Measurements from ENCODE around the gene LPGAT1. TPM values are rescaled to one million over a fixed set of nuclear protein-coding genes. Genes with fewer than 3 reads are reported as not detected.
"Not testable (repeated sequence)": the region's sequence is repeated elsewhere in the genome, so short reads cannot be mapped to it uniquely, and the experiment has no call there.

The LPGAT1 gene
- total RNA-seq, 1 experiment from 2014 or later = 41.7 TPM

- intact Hi-C loops (cut with micrococcal nuclease) = no loop called here
- no peaks in the 10 kb centered on the region for H3K4me1 ChIP-seq (ENCODE audit: insufficient read depth, low read length)
- H3K79me2 ChIP-seq (ENCODE audit: low read length) = no peaks in the 10 kb centered on the region
- CTCF ChIA-PET = no interaction called here
- ATAC-seq = no peak
- no peaks in the 10 kb centered on the region for H4K20me1 ChIP-seq (ENCODE audit: low read length)
- no peak overlapping the region for H2AFZ ChIP-seq (ENCODE audit: low read length)
- no peak overlapping the region for H3K9ac ChIP-seq (ENCODE audit: low read length)
- no peaks in the 10 kb centered on the region for H3K9me2 ChIP-seq (replicated peaks; ENCODE audit: low read length)
- H3K4me3 ChIP-seq (ENCODE audit: low read length) = no peak overlapping the region
- H3F3A ChIP-seq (ENCODE audit: low read length, unreplicated experiment) = no peaks in the 10 kb centered on the region
- TF ChIP-seq, protein P1, sequence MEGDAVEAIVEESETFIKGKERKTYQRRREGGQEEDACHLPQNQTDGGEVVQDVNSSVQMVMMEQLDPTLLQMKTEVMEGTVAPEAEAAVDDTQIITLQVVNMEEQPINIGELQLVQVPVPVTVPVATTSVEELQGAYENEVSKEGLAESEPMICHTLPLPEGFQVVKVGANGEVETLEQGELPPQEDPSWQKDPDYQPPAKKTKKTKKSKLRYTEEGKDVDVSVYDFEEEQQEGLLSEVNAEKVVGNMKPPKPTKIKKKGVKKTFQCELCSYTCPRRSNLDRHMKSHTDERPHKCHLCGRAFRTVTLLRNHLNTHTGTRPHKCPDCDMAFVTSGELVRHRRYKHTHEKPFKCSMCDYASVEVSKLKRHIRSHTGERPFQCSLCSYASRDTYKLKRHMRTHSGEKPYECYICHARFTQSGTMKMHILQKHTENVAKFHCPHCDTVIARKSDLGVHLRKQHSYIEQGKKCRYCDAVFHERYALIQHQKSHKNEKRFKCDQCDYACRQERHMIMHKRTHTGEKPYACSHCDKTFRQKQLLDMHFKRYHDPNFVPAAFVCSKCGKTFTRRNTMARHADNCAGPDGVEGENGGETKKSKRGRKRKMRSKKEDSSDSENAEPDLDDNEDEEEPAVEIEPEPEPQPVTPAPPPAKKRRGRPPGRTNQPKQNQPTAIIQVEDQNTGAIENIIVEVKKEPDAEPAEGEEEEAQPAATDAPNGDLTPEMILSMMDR (conservative IDR thresholded peaks at IDR 0.05; ENCODE audit: low read depth, low read length) = no peak
- TF ChIP-seq EZH2 (IDR thresholded peaks at IDR 0.05; ENCODE audit: low read length, unreplicated experiment) (no peak), EZH2phosphoT487 (IDR thresholded peaks at IDR 0.05; ENCODE audit: borderline replicate concordance, low read length) (no peak)
- no peaks in the 10 kb centered on the region for H3K36me3 ChIP-seq (ENCODE audit: low read depth, low read length)
- DNase-seq = no peak
- no peak overlapping the region for H3K27ac ChIP-seq (ENCODE audit: low read length)
- BruUV-seq (replicated peaks) = no TSS peak
- no peak overlapping the region for H3K4me2 ChIP-seq (ENCODE audit: low read length)
- H3K27me3 ChIP-seq (ENCODE audit: low read length) = peaks cover 22% of the 10 kb centered on the region
- no peaks in the 10 kb centered on the region for H3K9me3 ChIP-seq (ENCODE audit: low read length)
- POLR2A ChIA-PET (ENCODE audit: unreplicated experiment) = no interaction called here
These were observed 46.5 kb upstream of the LPGAT1 start for GRCh38 chr1:211876851-211877590.

- Histone ChIP-seq H3K9me2 (replicated peaks; ENCODE audit: low read length) (no peaks in the 10 kb centered on the region), H2AFZ (ENCODE audit: low read length) (no peak overlapping the region), H3K4me2 (ENCODE audit: low read length) (no peak overlapping the region), H3K27ac (ENCODE audit: low read length) (no peak overlapping the region), H3K4me1 (ENCODE audit: insufficient read depth, low read length) (no peaks in the 10 kb centered on the region), H3K9ac (ENCODE audit: low read length) (no peak overlapping the region), H3F3A (ENCODE audit: low read length, unreplicated experiment) (no peaks in the 10 kb centered on the region), H3K4me3 (ENCODE audit: low read length) (no peak overlapping the region), H3K9me3 (ENCODE audit: low read length) (no peaks in the 10 kb centered on the region), H3K27me3 (ENCODE audit: low read length) (peaks cover 30% of the 10 kb centered on the region), H3K79me2 (ENCODE audit: low read length) (no peaks in the 10 kb centered on the region), H4K20me1 (ENCODE audit: low read length) (no peaks in the 10 kb centered on the region), H3K36me3 (ENCODE audit: low read depth, low read length) (no peaks in the 10 kb centered on the region)
- no TSS peak for BruUV-seq (replicated peaks)
- CTCF ChIA-PET = no interaction called here
- POLR2A ChIA-PET (ENCODE audit: unreplicated experiment) = no interaction called here
- no peak for ATAC-seq
- intact Hi-C loops (cut with micrococcal nuclease) = no loop called here
- DNase-seq = no peak
- TF ChIP-seq EZH2phosphoT487 (IDR thresholded peaks at IDR 0.05; ENCODE audit: borderline replicate concordance, low read length) = no peak
- TF ChIP-seq, protein P1 (conservative IDR thresholded peaks at IDR 0.05; ENCODE audit: low read depth, low read length) = no peak
These were observed 45.0 kb upstream of the LPGAT1 start for GRCh38 chr1:211875541-211875940.

DNA sequence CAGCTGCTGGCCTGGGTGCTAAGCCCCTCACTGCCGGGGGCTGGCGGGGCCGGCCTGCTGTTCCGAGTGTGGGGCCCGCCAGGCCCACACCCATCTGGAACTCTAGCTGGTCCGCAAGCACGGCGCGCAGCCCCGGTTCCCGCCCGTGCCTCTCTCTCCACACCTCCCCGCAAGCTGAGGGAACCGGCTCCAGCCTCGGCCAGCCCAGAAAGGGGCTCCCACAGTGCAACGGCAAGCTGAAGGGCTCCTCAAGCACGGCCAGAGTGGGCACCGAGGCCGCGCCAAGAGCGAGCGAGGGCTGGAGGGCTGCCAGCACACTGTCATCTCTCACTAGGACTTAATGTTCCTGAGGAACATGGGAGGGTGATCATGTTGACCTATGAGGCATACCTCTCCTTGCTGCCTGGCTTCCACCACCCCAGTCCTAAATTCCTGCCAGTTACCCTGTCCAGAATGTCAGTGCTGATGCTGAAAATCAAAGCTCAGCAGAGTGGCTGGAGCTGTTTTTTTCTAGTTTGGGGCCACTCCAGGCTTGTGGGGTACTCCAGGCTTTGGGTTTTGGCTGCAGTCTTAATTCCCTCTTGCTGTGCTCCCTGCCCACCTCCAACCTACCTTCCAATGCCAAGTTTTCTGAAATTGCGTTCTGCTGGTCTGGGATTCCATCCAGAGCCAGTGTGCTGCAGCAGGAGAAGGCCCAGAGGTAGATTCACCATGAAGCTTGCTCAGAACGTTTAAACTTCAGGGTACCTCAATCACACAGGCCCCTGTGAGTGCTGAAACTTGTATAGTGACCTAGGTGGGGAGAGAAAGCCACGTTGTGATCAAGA, 44.2 kb upstream of the LPGAT1 start:
- intact Hi-C loops (cut with micrococcal nuclease) = no loop called here
- Histone ChIP-seq H3K9me2 (replicated peaks; ENCODE audit: low read length) (no peaks in the 10 kb centered on the region), H3K27me3 (ENCODE audit: low read length) (peaks cover 34% of the 10 kb centered on the region), H3K4me2 (ENCODE audit: low read length) (no peak overlapping the region), H3K4me1 (ENCODE audit: insufficient read depth, low read length) (no peaks in the 10 kb centered on the region), H3K79me2 (ENCODE audit: low read length) (no peaks in the 10 kb centered on the region), H3F3A (ENCODE audit: low read length, unreplicated experiment) (no peaks in the 10 kb centered on the region), H4K20me1 (ENCODE audit: low read length) (no peaks in the 10 kb centered on the region), H3K4me3 (ENCODE audit: low read length) (no peak overlapping the region), H3K36me3 (ENCODE audit: low read depth, low read length) (no peaks in the 10 kb centered on the region), H2AFZ (ENCODE audit: low read length) (no peak overlapping the region), H3K27ac (ENCODE audit: low read length) (no peak overlapping the region), H3K9me3 (ENCODE audit: low read length) (no peaks in the 10 kb centered on the region), H3K9ac (ENCODE audit: low read length) (no peak overlapping the region)
- no TSS peak for BruUV-seq (replicated peaks)
- TF ChIP-seq, protein P1 (conservative IDR thresholded peaks at IDR 0.05; ENCODE audit: low read depth, low read length) = no peak
- no peak for TF ChIP-seq EZH2 (IDR thresholded peaks at IDR 0.05; ENCODE audit: low read length, unreplicated experiment)
- TF ChIP-seq EZH2phosphoT487 (IDR thresholded peaks at IDR 0.05; ENCODE audit: borderline replicate concordance, low read length) = no peak
- ChIA-PET POLR2A (ENCODE audit: unreplicated experiment) (no interaction called here), CTCF (no interaction called here)
- no peak for ATAC-seq
- DNase-seq = no peak

DNA sequence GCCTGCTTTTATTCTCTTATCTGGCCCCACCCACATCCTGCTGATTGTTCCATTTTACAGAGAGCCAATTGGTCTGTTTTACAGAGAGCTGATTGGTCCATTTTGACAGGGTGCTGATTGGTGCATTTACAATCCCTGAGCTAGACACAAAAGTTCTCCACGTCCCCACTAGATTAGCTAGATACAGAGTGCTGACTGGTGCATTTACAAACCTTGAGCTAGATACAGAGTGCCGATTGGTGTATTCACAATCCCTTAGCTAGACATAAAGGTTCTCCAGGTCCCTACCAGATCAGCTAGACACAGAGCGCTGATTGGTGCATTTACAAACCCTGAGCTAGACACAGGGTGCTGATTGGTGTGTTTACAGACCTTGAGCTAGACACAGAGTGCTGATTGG, 43.2 kb upstream of the LPGAT1 start:
- H3K9ac ChIP-seq (ENCODE audit: low read length); H3K4me1 ChIP-seq (ENCODE audit: insufficient read depth, low read length); ATAC-seq; H3K27ac ChIP-seq (ENCODE audit: low read length); H4K20me1 ChIP-seq (ENCODE audit: low read length); H3K4me3 ChIP-seq (ENCODE audit: low read length); H3K9me2 ChIP-seq (replicated peaks; ENCODE audit: low read length); intact Hi-C loops (cut with micrococcal nuclease); DNase-seq; POLR2A ChIA-PET (ENCODE audit: unreplicated experiment); CTCF ChIA-PET; BruUV-seq (replicated peaks); H3K36me3 ChIP-seq (ENCODE audit: low read depth, low read length); H2AFZ ChIP-seq (ENCODE audit: low read length); H3K9me3 ChIP-seq (ENCODE audit: low read length); H3K4me2 ChIP-seq (ENCODE audit: low read length); H3F3A ChIP-seq (ENCODE audit: low read length, unreplicated experiment); H3K79me2 ChIP-seq (ENCODE audit: low read length): not testable (repeated sequence)
- H3K27me3 ChIP-seq (ENCODE audit: low read length) = peaks cover 37% of the 10 kb centered on the region

All from PC-3 (cell line).